HG02981 (cell line): ENCODE data around the gene COTL1.

ENCODE experiments used
- ATAC-seq: cut with Tn5 transposase; IDR thresholded peaks from one replicate; pipeline ENCODE4 v1.9.1; 2021; ENCODE audit warnings: mild to moderate bottlenecking, moderate library complexity; ENCODE audit not compliant: unreplicated experiment

The COTL1 gene

DNA sequence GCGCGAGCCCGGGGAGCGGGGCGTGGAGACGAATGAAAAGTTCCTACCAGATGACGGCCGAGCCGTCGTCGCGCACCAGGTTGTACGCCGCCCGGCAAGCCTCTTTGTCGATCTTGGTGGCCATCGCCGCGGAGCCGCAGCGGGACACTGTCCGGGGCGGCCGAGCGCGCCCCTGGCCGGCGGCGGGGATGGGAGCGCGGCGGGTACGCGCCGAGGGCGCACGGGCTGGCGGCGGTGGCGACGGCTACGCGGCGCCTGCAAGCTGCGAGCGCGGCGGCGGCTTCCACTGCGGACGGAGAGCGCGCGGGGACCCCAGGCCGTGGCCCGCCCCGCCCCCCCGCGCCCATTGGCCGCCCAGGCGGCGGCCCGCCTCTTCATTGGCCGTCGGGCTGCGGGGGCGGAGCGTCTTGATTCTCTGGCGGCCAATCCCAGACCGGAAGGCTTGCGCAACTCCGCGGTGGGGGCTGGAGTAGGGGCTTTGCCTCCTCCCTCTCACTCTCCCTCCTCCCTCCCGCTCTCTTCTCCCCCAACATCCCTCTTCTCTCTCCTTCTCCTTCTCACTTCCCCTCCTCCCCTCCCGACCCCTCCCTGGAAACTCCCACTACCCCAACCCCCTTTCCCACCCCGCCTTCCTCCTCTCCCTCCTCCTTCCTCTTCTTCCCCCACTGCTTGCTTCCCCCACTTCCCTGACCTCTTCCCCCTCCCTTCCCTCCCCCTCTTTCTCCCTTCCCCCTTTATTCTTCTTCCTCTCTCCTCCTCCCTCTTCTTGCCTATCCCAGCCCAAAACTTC, at the start of gene COTL1:
TSS of gene COTL1 (minus strand) at position 288 of the 790 bp plus-strand sequence. CDS start at position 124, 164 bp downstream.
- ATAC-seq = peak; percentile 84

DNA sequence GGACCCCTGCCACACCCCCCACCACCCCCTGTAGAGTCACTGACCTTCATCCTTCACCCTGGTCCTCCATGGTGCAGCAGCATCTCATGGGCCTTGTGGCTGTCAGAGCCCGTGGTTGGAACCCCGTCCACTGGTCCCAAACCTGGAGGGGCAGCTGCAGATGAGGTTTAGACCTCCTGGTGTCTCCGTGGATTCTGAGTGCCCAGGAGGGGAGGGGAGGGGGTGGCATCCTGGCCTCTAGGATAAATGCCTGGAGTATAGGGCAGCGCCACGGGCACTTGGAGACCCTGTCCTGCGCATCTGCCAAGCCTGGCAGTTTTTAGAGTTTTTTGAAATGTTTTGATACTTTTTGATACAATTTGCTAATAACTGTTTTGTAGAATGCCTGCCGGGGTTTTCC, 48.0 kb upstream of the COTL1 start:
- no peak for ATAC-seq

DNA sequence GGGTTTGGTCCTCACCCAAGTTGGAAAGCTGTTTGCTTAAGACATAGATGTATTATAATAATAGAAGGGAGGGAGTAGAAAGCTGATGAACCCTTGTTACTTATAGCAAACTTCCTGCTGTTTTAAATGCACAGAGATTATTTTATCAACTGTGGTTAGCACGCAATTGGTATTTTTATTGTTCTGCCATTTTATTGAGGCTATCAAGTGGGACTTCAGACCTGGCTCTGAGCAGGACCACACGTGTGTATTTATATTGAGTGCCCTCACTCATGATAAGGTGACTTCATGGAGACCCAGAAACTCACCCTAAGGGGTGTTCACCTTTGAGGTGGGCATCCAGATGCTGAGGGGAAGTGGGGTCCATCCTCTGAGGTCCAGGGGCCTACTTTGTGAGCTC, 47.5 kb upstream of the COTL1 start:
- no peak for ATAC-seq

DNA sequence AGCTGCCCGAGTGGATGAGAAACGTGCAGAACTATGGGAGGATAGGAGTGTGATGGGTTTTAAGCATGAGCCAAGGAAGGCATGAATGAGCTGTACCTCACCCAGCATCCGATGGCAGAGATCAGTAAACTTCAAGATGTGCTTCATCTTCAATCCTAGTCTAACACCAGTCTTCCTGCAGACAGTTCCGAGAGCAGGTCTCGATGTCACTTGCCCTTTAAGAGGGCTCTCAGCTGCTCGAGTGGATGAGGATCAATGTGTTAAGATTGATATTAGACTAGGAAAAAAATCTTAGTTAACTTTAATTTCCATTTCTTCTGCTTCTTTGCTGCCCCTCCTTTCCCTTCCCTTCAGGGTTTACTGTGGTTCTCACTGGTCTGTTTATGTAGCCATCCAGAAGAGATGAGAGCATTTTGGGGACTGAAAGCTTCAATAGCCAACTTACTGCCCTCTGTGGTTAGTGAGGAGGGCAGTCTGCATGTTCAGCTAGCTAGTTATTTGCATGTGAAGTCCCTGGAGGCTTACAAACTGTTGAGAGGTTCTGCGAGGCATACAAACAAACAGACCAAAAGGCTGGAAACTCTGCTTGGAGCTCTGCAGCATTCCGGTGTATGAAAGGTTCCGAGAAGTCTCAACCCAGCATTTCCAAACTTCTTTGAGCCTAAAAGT, 45.7 kb upstream of the COTL1 start:
- peak; percentile 84 for ATAC-seq

- ATAC-seq = no peak
Observed at GRCh38 chr16:84662471-84662870, 44.6 kb upstream of the COTL1 start.

- ATAC-seq = no peak
Observed at GRCh38 chr16:84661418-84662060, 43.7 kb upstream of the COTL1 start.

DNA sequence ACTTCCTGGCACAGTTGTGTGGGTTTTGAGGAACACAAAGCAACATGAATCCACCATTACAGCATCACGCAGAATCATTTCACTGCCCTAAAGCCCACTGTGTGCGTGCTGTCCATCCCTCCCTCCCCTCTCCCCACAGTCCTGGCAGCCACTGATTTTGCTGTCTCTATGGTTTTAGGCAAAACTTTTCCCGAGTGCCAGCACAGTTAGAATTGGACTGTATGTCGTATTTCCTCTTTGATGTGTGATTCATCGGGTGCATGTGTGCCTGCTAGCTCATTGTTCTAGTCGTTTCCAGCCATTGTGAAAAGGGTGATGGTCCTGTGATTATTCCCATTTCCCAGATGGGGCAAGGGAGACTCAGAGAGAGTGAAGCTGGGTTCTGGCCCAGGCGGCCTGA, 43.1 kb upstream of the COTL1 start:
- ATAC-seq = no peak

DNA sequence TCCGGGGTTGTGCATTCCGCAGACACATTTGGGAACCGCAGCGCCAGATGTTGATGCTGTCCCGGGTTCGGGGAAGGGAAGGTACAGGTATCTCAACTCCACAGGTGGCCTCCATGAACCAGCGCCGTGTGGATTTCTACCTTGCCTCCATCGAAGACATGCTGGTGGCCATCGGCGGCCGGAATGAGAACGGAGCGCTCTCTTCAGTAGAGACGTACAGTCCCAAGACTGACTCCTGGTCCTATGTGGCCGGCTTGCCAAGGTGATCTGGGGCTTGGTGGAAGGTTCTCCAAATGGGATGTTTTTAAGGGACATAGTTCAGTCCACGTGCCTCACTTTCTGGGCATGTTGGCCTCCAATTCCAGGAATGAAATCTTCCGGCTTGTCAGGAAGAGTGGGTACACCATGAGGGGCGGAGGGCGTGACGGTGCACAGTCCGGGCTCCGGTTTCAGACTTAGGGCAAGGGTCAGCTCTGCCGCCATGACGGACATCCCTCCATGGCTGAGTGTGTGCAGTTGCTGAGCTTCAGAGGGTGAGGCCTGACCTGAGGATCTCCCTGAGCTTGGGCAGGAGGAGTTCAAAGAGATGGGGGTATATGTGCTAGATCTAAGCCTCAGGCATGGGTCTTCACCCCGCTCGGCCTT, 41.9 kb upstream of the COTL1 start:
- no peak for ATAC-seq

DNA sequence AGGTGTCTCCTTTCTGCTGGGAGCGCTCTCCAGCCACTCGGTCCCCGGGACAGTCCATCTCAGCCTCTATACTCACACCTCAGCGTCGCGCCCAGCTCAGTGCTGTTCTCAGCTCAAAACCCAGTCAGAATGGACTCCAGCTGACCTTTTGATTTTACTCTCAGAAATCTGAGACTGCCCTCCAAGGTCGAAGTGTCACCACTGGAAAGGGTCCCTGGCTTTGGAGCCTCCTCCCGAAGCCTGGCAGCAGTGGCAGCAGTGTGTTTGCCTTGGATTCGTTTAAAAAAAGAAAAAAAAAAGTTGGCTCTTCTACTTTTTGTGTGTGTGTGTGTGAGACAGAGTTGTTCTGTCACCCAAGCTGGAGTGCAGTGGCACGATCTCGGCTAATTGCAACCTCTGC, 40.8 kb upstream of the COTL1 start:
- no peak for ATAC-seq

DNA sequence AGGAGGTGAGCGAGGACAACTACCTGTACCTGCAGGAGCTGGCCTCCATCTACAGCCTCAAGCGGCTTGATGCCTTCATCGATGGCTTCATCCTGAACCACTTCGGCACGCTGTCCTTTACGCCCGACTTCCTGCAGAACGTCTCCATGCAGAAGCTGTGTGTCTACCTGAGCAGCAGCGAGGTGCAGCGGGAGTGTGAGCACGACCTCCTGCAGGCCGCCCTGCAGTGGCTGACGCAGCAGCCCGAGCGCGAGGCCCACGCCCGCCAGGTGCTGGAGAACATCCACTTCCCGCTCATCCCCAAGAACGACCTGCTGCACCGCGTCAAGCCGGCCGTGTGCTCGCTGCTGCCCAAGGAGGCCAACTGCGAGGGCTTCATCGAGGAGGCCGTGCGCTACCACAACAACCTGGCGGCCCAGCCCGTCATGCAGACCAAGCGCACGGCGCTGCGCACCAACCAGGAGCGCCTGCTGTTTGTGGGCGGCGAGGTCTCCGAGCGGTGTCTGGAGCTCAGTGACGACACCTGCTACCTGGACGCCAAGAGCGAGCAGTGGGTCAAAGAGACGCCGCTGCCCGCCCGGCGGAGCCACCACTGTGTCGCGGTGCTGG, 39.5 kb upstream of the COTL1 start:
- no peak for ATAC-seq

GRCh38 chr16:84656649-84657048, 38.8 kb upstream of the COTL1 start:
- ATAC-seq = no peak

DNA sequence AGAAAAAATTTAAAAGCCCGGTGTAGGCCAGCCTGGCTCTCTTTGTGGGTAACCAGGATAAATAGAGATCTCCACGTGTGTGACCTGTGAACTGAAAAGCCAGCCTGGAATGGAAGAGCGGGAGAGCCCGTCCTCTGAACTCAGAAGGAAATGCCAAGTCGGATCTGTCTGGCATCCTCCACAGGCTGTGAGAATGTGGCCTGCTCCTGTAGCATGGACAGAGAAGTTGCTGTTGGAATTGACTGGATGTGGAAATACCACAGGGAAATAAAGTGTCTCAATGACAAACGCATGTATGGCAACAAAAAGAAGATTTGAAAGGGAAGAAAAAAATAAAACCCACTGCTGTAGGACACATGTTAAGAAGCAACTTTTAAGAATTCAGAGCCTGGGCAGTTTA, 37.1 kb upstream of the COTL1 start:
- no peak for ATAC-seq

DNA sequence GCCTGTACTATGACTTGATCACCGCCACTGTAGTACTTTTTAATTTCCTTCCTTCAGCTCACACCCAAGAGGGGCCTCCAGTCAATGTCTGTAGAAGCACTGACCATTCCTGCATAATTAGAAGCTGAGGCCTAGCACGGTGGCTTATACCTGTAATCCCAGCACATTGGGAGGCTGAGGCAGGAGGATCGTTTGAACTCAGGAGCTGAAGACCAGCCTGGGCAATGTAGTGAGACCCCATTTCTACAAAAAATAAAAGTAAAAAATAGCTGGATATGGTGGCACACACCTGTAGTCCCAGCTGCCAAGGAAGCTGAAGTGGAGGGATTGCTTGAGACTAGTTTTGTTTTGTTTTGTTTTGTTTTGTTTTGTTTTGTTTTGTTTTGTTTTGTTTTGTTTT, 36.4 kb upstream of the COTL1 start:
- no peak for ATAC-seq

DNA sequence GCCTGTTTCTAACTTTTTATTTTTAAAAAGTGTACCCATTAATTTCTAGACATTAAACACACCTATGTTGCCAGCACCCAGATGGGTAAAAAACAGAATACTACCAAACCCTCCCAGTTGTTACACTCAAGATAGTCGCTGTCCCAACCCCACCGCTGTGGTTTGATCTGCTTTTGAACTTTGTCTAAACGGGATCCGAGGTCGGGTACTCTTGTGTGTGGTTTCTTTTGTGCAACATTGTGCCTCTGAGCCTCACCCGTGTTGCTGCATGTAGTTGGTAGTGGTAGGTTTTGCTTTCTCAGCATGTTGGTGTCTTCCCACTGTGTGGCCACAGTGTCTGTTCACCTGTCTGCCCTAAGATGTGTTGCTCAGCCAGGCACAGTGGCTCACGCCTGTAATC, 34.7 kb upstream of the COTL1 start:
- ATAC-seq = no peak

- no peak for ATAC-seq
Observed at GRCh38 chr16:84650062-84650991, 32.4 kb upstream of the COTL1 start.

GRCh38 chr16:84649511-84649861, 31.6 kb upstream of the COTL1 start:
- ATAC-seq = no peak

DNA sequence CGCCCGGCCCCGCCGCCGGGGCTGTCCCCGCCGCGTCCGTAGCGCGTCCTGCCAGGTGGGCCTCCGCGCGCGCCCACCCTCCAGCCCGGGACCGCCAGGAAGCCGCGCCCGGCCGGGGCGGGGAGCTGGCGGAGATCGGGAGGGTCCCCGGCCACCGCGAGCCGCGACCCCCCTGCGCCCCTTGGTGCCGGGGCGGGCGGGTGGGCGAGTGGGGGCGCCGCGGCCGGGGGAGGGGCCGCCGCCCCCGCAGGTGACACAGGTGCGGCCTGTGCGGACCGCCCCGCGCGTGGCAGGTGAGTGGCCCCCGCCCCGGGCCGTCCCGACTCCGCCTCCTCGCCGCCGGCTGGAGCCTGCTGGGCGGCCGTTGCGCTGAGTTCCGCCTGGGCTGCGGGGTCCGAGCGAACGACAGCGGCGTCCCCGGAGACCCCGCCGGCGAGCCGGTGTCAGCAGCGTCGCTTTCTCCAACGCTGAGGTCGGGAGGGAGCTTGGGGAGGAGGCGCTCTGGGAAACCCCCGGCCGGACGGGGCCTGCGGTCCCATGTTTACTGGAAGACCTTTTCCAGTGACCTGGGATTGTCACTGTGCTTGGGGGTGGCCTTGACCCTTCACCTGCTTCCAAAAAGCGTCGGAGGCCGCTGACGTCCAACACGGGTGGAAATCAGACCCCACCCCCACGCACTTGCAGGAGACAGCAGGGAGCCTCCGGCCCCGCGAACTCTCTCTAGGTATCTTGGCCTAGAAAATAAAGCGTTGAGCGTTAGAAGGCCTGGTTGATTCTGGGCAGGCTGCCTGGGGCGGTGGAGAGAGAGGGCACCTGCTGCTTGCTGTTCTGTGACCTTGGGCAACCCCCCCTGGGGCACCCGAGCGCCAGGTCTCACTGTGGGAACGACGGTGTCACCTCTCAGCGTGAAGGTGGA, 31.0 kb upstream of the COTL1 start:
- peak; percentile 63 for ATAC-seq

- ATAC-seq = peak; percentile 77
Observed at GRCh38 chr16:84647828-84648594, 30.1 kb upstream of the COTL1 start, which contains the start of gene KLHL36. Gene KLHL36 (plus strand): TSS chr16:84648511. CDS start chr16:84650868, 2,357 bp downstream.
